GM19463 (cell line): ENCODE results near the gene ZNHIT6.

ENCODE experiments used
- ATAC-seq: cut with Tn5 transposase; IDR thresholded peaks from one replicate; pipeline ENCODE4 v1.9.1; 2021; ENCODE audit warnings: mild to moderate bottlenecking, moderate library complexity; ENCODE audit not compliant: unreplicated experiment

Gene ZNHIT6

DNA sequence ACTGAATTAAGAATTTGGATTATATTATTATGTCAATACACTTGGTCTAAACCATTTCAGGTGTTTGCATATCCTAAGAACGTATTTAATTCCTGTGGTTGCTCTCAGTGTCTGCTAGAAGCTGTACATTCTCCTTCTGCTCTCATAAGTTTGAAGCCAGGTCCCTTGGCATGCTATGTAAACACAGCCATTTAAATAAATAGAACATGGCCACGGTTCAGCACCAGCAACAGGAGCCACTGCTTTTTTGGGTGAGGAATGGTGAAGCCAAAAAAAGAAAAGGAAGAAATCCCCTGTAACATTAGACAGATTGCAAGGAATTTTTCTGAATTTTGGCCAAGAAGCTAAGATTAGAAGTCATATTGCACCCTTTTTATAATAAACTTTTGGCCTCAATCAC, 108.6 kb downstream of the ZNHIT6 start:
- no peak for ATAC-seq
